ENCODE data around the gene FGF11. TPM values are rescaled to one million over a fixed set of nuclear protein-coding genes. Genes with fewer than 3 reads are reported as not detected.

Gene FGF11
- total and polyA plus RNA-seq, 11 donors, result 1.6 to 9.6 (median 7.8) TPM

GRCh38 chr17:7476951-7477350 is 37.6 kb downstream of the FGF11 start:
- peak overlapping the region in 11 of 12 donors; percentile 99 to 100 (median 100) for H3K27ac ChIP-seq
- no peak for ATAC-seq
- H3K4me3 ChIP-seq, result peak overlapping the region in 8 of 12 donors; percentile 78 to 99 (median 98)
- no peaks in the 10 kb centered on the region for H3K9me3 ChIP-seq
- H3K4me1 ChIP-seq, result peaks cover 7 to 77% (median 52%) of the 10 kb centered on the region in 12 donors
- H3K27me3 ChIP-seq, result no peaks in the 10 kb centered on the region
- H3K36me3 ChIP-seq, result no peaks in the 10 kb centered on the region
- TF ChIP-seq POLR2A (IDR thresholded peaks at IDR 0.05) (no peak), CTCF (IDR thresholded peaks at IDR 0.05) (no peak)
- intact Hi-C loops (cut with DNase I), result loop anchor here in 3 of 10 donors (5.0 kb wide), 1 partner anchor 35 kb away; no protein-coding TSS in a partner anchor
- 78 to 84% (median 81%) methylated on average over 3 to 5 of the region's 5 CpGs for WGBS, 4 donors
- DNase-seq, result no peak

GRCh38 chr17:7477392-7478275 is 38.3 kb downstream of the FGF11 start:
- 13 to 17% (median 15%) methylated on average over 21 to 26 of the region's 26 CpGs for WGBS, 4 donors
- intact Hi-C loops (cut with DNase I), result loop anchor here in 4 of 10 donors (2.0 to 5.0 kb wide), 2 partner anchors 21 to 35 kb away; no protein-coding TSS in a partner anchor
- H3K27me3 ChIP-seq, result no peaks in the 10 kb centered on the region
- DNase-seq (peak; percentile 44 to 71 (median 59)), ATAC-seq (peak; percentile 5 to 43 (median 21))
- peak overlapping the region; percentile 99 to 100 (median 100) for H3K27ac ChIP-seq
- peak overlapping the region; percentile 77 to 100 (median 96) for H3K4me3 ChIP-seq
- H3K9me3 ChIP-seq, result no peaks in the 10 kb centered on the region
- H3K36me3 ChIP-seq, result no peaks in the 10 kb centered on the region
- no peak for TF ChIP-seq POLR2A (IDR thresholded peaks at IDR 0.05)
- TF ChIP-seq CTCF (IDR thresholded peaks at IDR 0.05), result no peak
- H3K4me1 ChIP-seq, result peaks cover 7 to 77% (median 53%) of the 10 kb centered on the region in 12 donors

- Histone ChIP-seq H3K9me3 (no peaks in the 10 kb centered on the region), H3K36me3 (no peaks in the 10 kb centered on the region), H3K4me1 (peaks cover 7 to 82% (median 57%) of the 10 kb centered on the region in 12 donors), H3K27ac (peak overlapping the region; percentile 99 to 100 (median 100)), H3K4me3 (peak overlapping the region; percentile 77 to 100 (median 96)), H3K27me3 (no peaks in the 10 kb centered on the region)
- intact Hi-C loops (cut with DNase I), result loop anchor here in 4 of 10 donors (2.0 to 5.0 kb wide), 2 partner anchors 22 to 36 kb away; no protein-coding TSS in a partner anchor
- TF ChIP-seq CTCF (IDR thresholded peaks at IDR 0.05), result no peak
- no peak for TF ChIP-seq POLR2A (IDR thresholded peaks at IDR 0.05)
- peak in 3 of 4 donors; percentile 4 to 38 (median 27) for ATAC-seq
- 14 to 26% (median 16%) methylated on average over 22 to 40 of the region's 40 CpGs for WGBS, 4 donors
- peak; percentile 51 to 78 (median 71) for DNase-seq
Measured at GRCh38 chr17:7478276-7479212, 39.2 kb downstream of the FGF11 start.

Data from heart left ventricle (tissue), 16 donors.